CD8-positive, alpha-beta memory T cell (primary cell): ENCODE results near the gene SPATA22. TPM values are rescaled to one million over a fixed set of nuclear protein-coding genes. Genes with fewer than 3 reads are reported as not detected.

Source experiments
- polyA plus RNA-seq: library from polyadenylated mRNA; unstranded; fragments of 300-500 nt; fragmentation: Illumina TruSeq; gene quantifications from one replicate; pipeline ENCODE4 v1.2.3, GENCODE V29; 2021
- total RNA-seq, 2 experiments: library from RNA; stranded (reverse); gene quantifications; one replicate each; pipeline ENCODE4 v1.2.3, GENCODE V29; 2021

SPATA22 gene
- total and polyA plus RNA-seq, 3 experiments from 2014 or later: not detected

Other genes with a start within 250 kb of the SPATA22 start
- gene OR3A1, start 173.5 kb downstream of the SPATA22 start, total RNA-seq: under 1 TPM; 0.46 to 0.82 TPM
- gene OR3A1, start 173.5 kb downstream of the SPATA22 start, polyA plus RNA-seq: not detected
- 1 to 10 TPM; 5.9 to 6.7 TPM for gene OR3A2, start 85.5 kb downstream of the SPATA22 start, total RNA-seq
- gene OR3A2, start 85.5 kb downstream of the SPATA22 start, polyA plus RNA-seq: 0.46 TPM
- gene OR1E1, start 73.4 kb downstream of the SPATA22 start, total RNA-seq: not detected
- gene OR1E1, start 73.4 kb downstream of the SPATA22 start, polyA plus RNA-seq: not detected
- gene OR3A3, start 60.4 kb downstream of the SPATA22 start, total RNA-seq: not detected
- not detected for gene OR3A3, start 60.4 kb downstream of the SPATA22 start, polyA plus RNA-seq
- gene OR1E2, start 38.0 kb downstream of the SPATA22 start, total RNA-seq: not detected
- gene OR1E2, start 38.0 kb downstream of the SPATA22 start, polyA plus RNA-seq: not detected
- not detected for gene ASPA, start 4.2 kb upstream of the SPATA22 start, total RNA-seq
- not detected for gene ASPA, start 4.2 kb upstream of the SPATA22 start, polyA plus RNA-seq
- gene TRPV3, start 86.0 kb upstream of the SPATA22 start, total RNA-seq: under 1 TPM; 0.49 to 0.79 TPM
- gene TRPV3, start 86.0 kb upstream of the SPATA22 start, polyA plus RNA-seq: 0.21 TPM
- gene TRPV1, start 137.6 kb upstream of the SPATA22 start, total RNA-seq: 1 to 10 TPM; 2.4 to 2.8 TPM
- gene TRPV1, start 137.6 kb upstream of the SPATA22 start, polyA plus RNA-seq: 0.83 TPM
- gene SHPK, start 164.4 kb upstream of the SPATA22 start, total RNA-seq: 10 to 100 TPM; 17.0 to 17.1 TPM
- gene SHPK, start 164.4 kb upstream of the SPATA22 start, polyA plus RNA-seq: 6.9 TPM
- 10 to 100 TPM; 33.3 to 35.5 TPM for gene CTNS, start 164.9 kb upstream of the SPATA22 start, total RNA-seq
- gene CTNS, start 164.9 kb upstream of the SPATA22 start, polyA plus RNA-seq: 7.7 TPM
- gene TAX1BP3, start 196.8 kb upstream of the SPATA22 start, total RNA-seq: 10 to 100 TPM; 23.4 to 26.0 TPM
- 38.9 TPM for gene TAX1BP3, start 196.8 kb upstream of the SPATA22 start, polyA plus RNA-seq
- gene EMC6, start 197.0 kb upstream of the SPATA22 start, total RNA-seq: 100 to 1,000 TPM in 1 of 2 experiments, 10 to 100 TPM in 1; 95.1 to 103 TPM
- 119 TPM for gene EMC6, start 197.0 kb upstream of the SPATA22 start, polyA plus RNA-seq
- 10 to 100 TPM in 1 of 2 experiments, 1 to 10 TPM in 1; 9.8 to 12.0 TPM for gene P2RX5, start 224.3 kb upstream of the SPATA22 start, total RNA-seq
- 37.4 TPM for gene P2RX5, start 224.3 kb upstream of the SPATA22 start, polyA plus RNA-seq